ENCODE data around the gene NACAD.
"Not testable (repeated sequence)": the region's sequence is repeated elsewhere in the genome, so short reads cannot be mapped to it uniquely, and the experiment has no call there.

NACAD gene

DNA sequence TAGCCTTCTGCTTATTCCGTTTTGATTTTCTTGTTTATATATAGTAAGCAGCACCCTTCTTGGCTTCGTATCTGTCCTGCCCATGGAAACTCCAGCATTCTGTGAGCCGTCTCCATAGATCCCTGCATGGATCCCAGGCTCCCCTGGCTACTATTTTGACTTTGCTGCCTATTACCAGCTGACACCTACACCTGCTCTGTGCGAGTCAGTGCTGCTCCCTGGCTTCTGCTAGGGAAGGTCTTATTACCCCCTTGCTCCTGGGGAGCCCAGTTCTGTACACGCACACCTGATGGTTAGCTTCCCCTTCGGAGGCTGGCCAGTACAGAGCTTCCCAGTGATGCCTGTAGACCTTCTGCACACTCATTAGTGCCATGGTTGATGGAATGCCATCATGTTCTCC lies 35.4 kb downstream of the NACAD start:
- no peak for DNase-seq

DNA sequence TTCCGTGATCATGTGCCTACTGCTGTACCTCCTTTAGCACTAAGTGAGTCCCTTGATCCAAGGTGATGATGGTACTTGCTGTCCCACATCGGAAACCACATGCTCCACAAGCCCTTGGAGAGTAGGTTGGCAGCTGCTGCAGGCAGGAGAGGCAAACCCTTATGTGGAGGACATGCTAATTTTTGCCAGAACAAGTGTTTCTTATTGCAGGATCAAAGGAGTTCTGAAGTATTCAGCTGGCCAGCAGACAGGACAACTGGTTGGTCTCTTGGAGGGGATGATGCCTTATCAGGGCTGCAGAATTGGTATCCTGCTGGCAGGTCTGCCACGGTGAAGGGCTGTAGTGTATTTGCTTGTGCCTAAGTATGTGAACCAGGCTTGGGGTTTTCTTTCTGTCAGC lies 36.8 kb downstream of the NACAD start:
- no peak for DNase-seq

DNA sequence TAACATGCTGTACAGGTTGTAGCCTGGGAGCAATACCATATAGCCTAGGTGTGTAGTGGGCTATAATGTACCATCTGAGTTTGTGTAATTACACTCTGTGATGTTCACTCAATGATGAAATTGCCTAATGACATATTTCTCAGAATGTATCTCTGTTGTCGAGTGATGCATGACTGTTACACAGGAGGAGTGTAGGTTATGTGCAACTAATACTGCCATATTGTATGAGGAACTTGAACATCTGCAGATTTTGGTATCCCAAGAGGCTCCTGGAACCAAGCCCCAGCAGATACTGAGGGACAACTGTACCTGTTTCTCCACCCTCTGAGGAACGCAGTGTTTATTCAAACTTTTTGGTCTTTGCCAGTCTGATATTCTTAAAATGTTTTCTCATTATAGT lies 38.6 kb downstream of the NACAD start:
- no peak for DNase-seq

DNA sequence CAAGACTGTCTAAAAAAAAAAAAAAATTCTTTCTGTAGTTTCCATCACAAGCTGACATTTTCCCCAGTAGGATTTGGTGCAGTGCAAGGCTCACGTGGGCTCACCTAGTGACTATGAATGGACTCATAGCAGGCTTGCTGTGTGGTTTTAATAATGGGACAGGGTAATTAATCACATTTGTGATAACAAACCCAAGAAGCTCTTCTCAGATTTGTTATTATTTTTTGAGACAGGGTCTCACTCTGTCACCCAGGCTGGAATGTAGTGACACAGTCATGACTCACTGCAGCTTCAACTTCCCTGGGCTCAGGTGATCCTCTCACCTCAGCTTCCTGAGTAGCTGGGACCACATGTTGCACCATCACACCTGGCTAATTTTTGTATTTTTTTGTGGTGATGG lies 40.0 kb downstream of the NACAD start:
- DNase-seq: peak; percentile 7

DNA sequence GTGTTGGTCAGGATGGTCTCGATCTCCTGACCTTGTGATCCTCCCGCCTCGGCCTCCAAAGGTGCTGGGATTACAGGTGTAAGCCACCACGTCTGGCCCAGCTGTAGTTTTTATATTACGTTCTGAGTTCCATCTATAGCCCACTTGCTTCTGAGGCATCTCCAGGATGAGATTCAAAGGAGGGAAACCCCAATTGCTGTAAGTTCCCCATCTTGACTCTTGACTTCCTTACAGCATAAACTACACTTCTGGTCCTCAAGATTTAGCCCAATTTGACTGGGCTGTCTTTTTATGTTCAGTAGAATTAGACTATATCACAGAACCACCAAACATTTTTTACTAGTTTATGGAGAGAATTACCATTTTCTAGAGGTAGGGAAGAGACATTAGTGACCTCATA lies 44.4 kb downstream of the NACAD start:
- DNase-seq: no peak

DNA sequence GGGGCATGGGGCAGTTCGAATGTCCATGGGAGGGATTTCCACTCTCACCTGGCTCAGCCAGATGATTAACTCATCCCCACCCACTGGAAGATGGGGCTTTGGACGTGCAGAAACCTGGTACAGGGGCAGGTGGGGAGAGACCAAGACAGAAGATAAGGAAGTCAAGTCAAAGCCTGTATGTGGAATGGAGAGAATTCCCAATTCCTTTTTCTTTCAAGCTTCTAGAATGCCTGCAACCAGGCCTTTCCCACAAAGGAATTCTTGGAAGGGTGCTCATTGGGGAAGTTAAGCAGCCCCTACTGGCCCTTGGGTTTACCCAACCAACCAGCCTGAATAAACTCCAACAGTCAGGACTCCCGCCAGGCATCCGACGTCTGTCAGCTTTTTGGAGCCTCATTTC lies 49.7 kb downstream of the NACAD start:
- DNase-seq: no peak

DNA sequence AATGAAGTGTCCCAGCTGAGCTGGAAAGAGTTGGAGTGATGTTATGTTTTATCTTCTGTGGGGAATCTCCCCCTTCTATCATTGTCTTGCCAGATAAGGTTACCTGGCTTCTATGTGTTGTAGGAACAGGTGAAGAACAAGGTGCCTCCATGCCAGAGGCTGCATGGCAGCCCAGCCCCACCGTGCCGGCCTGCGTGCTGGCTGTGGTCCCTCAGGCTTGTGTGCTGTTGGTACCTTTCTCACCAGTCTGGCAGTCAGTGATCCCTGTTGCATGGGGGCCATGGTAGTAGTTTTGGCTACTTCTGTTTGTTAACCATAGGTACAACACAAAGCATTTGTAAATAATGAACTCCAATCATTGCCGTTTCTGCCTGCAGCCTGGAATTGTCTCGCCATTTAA lies 50.9 kb downstream of the NACAD start:
- no peak for DNase-seq

DNA sequence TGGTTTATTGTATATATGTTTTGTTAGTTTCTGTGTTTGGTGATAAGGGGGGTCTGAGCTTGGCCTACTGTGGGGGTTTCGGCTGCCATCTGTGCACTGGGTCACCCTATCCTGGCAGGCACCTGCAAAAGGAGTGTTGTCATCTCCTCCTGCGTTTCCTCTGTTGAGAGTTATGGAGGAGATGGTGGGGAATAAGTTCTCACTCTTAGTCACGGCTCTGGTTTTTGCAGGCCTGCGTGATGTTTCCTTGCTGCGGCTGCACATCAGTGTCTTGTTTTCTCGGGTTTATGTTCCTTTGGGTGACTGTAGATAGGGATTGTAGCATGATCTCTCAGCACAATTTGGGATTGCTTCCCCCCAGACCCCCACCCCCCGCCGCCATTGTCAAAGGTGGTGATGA lies 52.0 kb downstream of the NACAD start:
- DNase-seq: no peak

DNA sequence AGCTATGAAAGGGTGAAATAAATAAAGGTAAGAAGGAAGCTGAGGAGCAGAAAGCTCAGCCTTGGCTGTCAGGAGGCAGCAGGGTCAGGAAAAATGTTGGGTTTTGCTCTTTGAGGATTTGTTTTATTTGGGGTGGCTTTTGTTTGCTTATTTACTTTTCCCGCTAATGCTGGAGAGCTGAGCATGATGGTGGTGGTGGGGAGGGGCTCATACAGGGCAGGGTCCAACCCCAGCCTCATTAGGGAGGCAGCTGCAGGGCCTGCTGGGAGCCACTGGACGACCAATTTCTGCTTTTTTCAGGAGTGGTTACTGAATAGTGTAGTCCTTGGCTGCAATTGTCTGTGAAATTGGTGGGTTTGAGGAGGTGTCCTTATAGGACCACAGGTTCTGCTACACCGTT lies 52.5 kb downstream of the NACAD start:
- DNase-seq: no peak

DNA sequence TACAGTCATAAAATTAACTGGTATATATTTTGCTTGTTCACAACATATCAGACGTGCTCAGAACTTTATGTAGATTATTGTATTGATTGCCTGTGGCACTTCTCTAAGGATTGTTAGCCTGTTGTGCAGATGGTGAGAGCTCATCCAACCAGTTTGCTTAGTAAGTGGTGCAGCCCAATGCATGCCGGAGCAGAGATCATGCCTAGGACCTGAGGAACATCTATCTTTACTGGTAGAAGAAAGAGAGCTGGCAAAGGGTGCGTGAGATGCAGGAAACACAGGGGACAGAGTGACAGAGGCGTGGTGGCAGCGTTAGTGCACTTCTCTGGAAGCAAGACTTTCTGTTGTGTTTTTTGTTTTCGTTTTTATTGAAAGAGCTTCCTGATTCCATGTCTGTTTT lies 52.9 kb downstream of the NACAD start:
- no peak for DNase-seq

DNA sequence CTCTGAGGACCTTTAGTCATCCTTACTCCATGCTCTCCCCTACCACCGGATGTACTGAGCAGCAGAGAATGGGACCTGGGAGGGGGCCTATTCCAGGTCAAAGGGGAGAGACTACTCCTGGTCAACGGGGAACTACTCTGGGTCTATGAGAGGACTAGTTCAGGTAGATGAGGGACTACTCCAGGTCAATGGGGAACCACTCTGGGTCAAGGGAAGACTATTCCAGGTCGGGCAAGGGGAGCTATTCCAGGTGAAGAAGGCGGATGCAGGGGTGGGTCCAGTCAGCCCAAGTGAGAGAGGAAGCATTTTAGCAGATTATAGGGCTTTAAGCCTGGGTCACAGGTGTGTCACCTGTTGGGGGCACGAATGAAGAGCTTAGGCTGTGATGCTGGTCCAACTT lies 53.4 kb downstream of the NACAD start:
- no peak for DNase-seq

DNA sequence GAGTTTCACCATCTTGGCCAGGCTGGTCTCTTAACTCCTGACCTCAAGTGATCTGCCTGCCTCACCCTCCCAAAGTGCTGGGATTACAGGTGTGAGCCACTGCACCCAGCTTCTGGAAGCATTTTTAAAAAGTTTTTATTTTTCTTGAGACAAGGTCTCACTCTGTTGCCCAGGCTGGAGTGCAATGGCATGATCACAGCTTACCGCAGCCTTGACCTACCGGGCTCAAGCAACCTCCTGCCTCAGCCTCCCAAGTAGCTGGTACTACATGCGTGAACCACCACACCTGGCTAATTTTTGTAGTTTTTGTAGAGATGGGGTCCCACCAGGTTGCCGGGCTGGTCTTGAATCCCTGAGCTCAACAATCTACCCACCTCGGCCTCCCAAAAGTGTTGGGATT lies 54.1 kb downstream of the NACAD start:
- DNase-seq: not testable (repeated sequence)

DNA sequence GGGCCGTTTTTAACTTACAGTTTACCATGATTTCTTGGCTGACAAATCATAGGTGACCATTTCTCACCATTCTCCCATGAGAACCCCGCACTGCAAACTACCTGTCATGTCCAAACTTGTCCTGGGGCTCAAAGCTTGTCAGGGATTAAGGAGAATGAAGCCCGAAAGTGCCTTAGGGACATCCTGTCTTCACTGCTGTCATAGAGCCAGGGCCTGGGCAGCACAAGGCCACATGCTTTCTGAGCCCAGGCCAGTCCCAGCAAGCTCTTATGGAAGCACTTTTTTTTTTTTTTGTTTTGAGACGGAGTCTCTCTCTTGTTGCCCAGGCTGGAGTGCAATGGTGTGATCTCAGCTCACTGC lies 54.9 kb downstream of the NACAD start:
- no peak for DNase-seq

DNA sequence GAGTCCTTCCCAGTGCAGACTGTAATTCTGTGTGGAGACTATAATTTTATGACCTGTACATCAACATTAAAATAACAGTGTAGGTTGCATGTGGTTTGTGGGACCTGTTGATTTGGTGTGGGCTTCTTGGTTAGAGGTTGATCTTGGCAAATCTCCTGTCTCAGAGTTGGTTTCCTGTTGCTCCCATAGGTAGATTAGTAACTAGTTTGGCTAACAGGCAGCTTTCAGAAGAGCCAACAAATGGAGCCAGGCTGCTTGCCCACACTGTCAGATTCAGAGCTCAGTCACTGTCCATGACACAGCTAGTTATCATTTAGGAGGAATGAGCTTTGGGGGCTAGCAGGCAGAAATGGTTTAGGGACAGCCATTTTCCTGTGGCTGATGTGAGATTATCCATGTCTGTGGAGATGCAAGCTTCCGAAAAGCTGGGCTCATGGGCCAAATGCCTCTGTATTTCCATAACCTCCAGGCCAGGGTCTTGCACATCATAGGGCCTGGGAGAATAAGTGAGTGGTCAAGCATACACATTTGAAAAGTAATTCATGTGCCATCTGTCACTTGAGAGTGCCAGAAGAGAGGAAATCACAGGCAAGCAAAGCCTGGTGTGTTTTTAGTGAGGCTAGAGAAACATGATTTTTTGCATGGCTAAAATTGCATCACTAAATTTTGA lies 55.4 kb downstream of the NACAD start:
- DNase-seq: peak; percentile 65

DNA sequence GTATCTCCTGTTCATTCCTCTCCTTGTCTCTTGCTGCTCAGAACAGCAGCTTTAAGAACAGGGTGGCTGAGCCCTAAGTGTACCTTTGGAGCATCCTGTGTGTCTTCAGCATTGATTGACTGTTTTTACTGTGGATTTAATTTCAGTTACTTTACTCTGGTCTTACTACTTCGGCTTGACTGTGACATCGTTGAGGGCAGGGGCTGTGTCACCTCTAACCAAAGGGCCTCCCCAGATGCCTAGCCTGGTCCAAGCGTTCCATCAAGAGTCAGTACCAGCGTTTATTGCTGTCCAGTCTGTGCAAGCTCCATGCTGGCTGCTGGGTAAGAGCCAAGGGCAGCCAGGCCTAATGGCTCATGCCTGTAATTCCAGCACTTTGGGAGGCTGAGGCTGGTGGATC lies 56.3 kb downstream of the NACAD start:
- DNase-seq: no peak

DNA sequence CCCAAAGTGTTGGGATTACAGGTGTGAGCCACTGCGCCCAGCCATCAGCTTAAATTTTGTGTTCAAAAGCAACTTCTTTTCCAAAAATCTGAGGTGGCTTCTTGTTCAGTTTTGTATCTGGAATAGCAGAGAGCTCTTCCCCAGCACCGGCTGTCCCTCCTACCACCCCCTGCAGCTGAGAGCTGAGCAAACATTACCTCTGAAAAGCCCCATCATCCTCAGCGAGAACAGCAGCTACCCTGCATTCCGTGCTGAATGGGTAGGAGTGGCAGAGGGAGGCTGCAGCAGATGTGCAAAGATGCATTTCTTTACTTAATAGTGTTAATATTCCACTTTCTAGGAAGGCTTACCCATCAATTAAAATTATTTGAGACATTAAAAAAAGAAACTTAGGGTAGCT lies 56.9 kb downstream of the NACAD start:
- DNase-seq: no peak

Data from fibroblast of skin of right biceps (primary cell).